ENCODE measurements around the gene ARHGAP5.

The ARHGAP5 gene

DNA sequence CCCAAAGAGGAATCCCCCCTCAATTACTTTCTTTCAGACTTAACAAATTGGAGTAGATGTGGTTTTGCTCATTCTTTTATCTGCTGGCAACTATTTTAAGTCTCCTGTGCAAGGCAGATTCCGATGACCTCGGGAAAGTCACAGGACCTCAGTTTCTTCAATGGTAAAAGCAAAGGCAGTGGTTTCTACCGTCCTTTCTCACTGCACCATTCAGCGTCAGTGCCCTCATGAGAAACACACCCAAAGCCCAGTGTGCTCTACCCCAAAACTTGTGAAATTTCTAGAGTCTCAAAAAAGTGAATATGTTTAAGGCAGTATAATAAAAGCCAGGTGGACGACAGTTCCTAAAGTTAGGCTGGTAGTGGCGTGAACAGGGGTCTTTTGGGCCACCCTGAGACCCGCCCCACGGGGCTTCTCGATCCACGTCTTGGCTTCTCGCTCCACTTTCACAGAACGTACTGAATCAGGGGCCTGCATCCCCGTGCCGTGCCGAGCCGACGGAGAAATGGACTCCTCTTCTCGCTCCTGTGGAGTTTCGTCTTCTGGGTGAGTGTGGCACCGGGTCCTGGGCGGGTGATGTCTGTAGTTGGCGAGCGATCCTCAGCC, 1.3 kb upstream of the ARHGAP5 start:
- DNase-seq, result peak; percentile 13

DNA sequence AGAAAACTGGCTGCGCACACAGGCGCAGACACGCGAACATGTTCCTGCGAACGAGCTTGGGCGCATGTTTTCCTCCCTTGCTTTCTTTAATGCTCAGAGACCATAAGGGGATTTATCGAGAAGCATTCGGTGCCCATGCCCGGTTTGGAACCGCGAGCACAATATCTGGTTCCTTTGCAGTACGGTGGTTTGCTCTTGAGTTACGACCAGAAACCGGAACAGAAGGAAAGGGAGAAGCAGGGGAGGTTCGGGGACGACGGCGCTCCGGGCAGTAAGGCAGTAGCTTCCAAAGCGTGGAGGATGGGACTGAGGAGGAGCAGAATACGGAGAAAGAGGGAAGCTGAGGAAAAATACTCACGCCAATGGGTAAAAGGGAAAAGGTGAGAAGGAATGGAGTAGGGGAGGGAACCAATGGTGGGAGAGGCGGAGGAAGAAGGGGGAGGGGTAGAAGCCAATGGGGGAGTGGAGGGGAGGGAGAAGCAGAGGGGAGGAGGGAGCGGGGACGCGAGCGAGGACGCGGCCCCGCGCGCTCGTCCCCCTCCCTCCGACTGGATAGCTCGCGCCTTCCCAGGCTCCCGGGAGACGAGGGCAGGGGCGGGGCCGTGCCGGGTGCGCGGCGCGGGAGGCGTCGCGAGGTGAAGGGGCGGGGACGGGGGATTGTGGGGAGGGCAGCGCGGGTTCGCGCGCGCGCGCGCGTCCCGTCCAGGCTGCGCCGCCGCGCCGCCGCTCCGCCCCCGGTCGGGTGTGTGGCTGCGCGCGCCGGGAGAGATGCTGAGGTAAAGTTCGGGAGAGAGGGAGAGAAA, 625 bp upstream of the ARHGAP5 start:
- peak; percentile 86 for DNase-seq

DNA sequence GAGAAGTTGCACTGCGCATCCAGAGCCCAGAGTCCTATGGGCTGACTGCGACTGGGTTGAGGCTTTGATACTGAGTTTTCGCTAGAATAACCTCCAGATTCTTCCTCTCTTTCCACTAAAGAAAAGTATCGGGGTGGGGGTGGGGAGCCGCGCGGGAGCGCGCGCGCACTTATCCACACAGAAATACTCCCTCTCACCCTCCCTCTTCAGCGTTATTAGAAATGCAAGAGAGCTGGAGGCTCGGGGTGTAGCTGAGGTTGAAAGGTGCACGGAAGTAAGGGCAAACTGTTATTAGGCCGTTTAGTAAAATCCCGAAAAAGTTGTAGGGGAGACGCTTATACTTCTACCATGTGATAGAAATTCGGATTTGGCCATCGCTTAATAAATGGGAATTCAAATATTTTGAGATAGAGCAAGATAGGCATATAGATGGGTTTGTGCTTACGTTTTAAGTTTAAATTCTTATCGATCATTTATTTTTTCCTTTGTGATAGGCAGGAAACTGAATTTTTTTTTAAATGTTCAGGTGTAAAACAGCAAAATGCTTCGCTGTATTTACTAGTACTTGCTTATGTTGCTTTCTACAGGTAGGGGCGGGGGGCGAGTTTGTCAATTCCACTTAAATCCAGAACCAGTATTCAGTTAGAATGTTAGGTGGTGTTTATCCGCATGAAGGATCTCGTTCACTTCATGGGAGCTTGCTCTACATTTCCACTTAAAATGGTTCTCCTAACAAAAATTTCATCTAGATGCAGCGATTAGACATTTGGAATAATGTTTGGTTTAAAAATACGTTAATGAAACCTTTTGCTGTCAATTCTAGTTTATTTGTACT, 1.1 kb downstream of the ARHGAP5 start:
- DNase-seq, result no peak

DNA sequence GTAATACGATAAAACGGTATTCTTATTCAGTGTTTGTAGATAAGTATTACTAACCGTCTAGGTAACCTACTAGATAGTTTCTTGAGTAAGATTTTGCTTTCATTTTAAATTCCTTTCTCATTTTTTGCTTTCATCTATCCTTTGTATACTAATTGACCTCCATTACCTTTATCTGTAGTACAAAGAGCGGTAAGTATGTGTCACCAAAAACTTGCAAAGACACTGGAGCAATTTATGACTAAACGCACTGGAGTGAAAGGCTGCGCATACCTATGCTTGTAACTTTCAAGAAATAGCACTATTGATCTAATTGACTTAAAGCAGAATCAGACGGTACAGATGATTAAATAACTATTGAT, 1.7 kb downstream of the ARHGAP5 start:
- DNase-seq, result no peak

DNA sequence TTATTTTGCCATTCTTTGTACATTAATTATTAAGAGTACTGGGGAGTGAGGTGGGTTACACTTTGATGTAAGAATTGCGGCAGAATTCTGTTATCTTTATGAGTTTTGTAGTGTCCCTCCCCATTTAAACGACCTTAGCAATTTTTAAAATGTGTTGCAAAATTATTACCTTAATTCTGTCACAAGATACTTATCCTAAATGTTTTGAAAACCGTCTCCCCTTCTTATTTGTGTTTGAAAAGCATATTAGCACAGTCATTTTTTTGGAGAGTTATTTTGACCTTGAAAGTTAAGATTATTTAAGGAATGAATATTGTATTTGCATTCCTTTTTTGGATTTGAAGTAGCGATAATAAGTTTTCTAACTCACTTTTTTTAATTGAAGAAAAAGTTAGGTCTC, 2.2 kb downstream of the ARHGAP5 start:
- DNase-seq, result no peak

DNA sequence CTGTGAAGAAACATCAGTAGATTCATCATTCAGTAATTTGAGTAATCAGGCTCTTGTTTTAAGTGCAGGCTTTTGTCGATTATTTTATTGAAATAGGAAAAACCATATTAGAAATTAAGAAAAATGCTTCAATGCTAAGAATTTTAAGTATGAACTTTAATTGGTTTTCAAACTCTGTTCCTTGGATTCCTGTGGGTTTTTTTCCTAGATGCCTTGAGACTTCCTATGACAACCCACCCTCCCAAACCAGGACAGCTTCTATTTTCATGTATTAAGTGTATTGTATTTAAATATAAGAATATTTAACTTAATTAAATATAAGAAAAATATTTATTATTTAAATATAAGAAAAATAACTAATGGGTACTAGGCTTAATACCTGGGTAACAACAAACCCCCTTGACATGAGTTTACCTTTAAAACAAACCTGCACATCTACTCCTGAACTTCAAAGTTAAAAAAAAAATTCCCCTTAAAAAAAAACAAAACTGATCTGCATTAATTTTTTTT, 3.0 kb downstream of the ARHGAP5 start:
- DNase-seq, result no peak

DNA sequence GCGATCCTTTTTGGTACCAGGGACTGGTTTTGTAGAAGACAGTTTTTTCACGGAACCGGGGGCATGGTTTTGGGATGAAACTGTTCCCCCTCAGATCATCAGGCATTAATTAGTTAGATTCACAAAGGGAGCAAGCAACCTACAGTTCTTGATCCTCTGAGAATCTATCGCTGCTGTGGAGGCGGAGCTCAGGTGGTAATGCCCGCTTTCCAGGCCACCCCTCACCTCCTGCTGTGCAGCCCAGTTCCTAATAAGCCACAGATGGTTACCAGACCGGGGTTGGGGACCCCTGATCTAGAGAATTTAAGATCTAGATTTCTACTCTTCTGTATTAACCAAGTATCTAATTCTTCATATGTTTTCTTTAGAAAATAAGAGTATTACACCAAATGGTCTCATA, 4.8 kb downstream of the ARHGAP5 start:
- no peak for DNase-seq

DNA sequence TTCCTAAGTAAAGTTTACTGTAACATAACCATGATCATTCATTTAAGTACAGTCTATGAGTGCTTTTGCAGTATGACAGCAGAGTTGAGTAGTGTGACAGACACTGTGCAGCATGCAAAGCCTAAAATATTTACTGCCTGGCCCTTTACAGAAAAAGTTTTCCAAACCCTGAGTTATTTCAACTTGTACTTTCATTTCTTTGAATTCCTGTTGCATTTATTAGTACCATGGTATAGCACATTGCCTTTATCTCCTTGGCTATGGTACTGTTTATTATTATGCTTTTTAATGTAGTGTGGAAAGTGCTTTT, 6.2 kb downstream of the ARHGAP5 start:
- DNase-seq, result no peak

DNA sequence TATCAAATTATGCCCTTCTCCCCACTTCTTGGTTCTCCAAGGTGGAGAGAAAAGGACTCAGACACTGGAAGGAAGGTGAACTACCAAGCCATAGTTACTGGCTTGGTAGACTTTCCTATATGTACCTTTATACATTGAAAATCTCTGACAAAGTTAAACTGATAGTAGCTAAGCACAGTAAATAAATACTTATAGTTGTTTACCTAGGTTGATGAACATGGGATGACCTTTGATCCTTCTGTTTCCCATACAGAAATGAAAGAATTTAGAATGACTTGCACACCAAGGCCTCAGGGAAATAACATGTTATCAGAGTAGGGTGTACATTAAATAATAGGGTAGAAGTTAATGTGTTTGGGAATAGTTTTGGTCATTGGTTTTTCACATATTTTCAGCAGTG, 6.7 kb downstream of the ARHGAP5 start:
- no peak for DNase-seq

GRCh38 chr14:32085182-32085844, 8.2 kb downstream of the ARHGAP5 start:
- no peak for DNase-seq

- no peak for DNase-seq
Observed at GRCh38 chr14:32085845-32086383, 8.8 kb downstream of the ARHGAP5 start.

DNA sequence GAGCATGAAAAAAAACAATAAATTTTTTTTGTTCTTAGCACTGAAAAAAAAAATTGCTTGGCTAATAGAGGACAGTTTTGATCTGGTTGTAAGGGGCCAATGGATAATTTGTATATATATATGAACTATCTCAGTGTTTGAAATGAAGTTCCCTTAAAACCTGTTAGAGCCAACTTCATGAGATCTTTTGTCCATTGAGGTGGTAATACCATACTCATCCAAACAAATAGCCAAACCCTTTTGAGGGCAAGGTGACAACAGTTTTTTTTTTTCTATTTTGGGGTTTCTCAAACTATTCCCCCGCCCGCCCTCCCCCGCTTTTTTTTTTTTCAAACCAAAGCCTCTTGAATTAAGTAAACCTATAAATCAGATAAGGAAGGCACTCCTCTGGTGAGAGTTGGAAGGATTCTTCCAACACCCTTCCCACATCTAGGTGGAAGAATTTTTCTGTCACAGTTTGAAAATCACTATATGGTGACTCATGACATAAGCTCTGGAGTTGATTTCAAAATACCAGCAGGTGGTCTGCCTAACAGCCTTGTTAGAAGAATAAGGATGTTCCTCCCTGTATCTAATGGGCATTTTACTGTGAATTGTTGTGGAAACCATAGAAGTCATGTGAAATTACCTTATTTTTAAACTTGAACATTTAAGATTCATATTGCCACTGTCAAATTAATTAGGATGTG, 10.2 kb downstream of the ARHGAP5 start:
- DNase-seq, result no peak

GRCh38 chr14:32087907-32088306, 10.8 kb downstream of the ARHGAP5 start:
- DNase-seq, result no peak

- DNase-seq, result no peak
Observed at GRCh38 chr14:32090686-32091085, 13.6 kb downstream of the ARHGAP5 start.

GRCh38 chr14:32099473-32099872, 22.4 kb downstream of the ARHGAP5 start:
- DNase-seq, result no peak

DNA sequence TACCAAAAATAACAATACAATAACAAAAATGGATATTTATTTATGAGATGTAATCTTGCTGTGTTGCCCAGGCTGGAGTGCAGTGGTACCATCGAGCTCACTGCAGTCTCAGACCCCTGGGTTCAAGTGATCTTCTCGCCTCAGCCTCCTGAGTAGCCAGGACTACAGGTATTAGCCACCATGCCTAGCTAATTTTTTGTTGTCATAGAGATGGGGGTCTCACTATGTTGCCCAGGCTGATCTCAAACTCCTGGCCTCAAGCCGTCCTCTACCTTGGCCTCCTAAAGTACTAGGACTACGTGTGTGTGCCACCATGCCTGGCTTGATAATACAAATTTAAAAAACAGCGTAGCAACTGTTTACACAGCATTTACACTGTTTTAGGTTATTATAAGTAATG, 23.1 kb downstream of the ARHGAP5 start:
- DNase-seq, result no peak

- DNase-seq, result no peak
Observed at GRCh38 chr14:32102152-32102787, 25.2 kb downstream of the ARHGAP5 start.

- no peak for DNase-seq
Observed at GRCh38 chr14:32102968-32103367, 25.9 kb downstream of the ARHGAP5 start.

DNA sequence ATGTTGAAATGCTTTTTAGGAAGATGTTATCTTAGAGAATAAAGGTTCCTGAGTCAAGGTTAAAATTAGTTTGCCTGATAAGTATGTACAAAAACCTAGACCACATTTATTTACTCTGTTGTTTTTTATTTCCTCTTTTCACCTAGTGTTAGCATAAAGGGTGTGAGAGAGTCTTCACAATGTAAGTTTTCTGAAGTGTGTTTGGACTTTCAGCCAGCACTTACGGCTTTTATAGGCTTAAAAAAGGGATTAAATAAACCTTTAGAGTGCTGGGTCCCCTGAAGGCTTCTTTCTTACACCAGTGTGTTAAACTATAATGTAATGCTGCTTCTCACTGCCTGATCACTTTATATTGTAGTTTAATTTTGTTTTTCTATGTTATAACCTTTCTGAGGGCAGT, 27.2 kb downstream of the ARHGAP5 start:
- DNase-seq, result no peak

GRCh38 chr14:32104803-32105202, 27.7 kb downstream of the ARHGAP5 start:
- DNase-seq, result peak; percentile 32

- DNase-seq, result no peak
Observed at GRCh38 chr14:32109676-32110547, 32.8 kb downstream of the ARHGAP5 start.
